ENCODE results near the gene OLFM2. TPM values are rescaled to one million over a fixed set of nuclear protein-coding genes. Genes with fewer than 3 reads are reported as not detected.

OLFM2 gene
- total and polyA plus RNA-seq, 9 of the 15 experiments (the other 6 are each of a cell fraction or from before 2014, with no cell fraction given) = 0.10 to 0.33 (median 0.23) TPM; not detected in 4

- TF ChIP-seq ZNF407 (IDR thresholded peaks at IDR 0.05; ENCODE audit: low read depth) = no peak
- TF ChIP-seq ZNF586 (CRISPR knock-in tag; conservative IDR thresholded peaks at IDR 0.05) = no peak
- no peak for TF ChIP-seq BCLAF1 (IDR thresholded peaks at IDR 0.05; ENCODE audit: borderline replicate concordance in 1 of 2, control insufficient read depth in 1 of 2, low read depth in 2 of 2, low read length in 1 of 2)
- no peak for TF ChIP-seq MAFG (tag; conservative IDR thresholded peaks at IDR 0.05)
- TF ChIP-seq PHF21A (IDR thresholded peaks at IDR 0.05; ENCODE audit: borderline replicate concordance, low read depth) = no peak
Measured at GRCh38 chr19:9970481-9970880, 34.2 kb upstream of the OLFM2 start (continued).
